ENCODE data around the gene LGALS8.

DNA sequence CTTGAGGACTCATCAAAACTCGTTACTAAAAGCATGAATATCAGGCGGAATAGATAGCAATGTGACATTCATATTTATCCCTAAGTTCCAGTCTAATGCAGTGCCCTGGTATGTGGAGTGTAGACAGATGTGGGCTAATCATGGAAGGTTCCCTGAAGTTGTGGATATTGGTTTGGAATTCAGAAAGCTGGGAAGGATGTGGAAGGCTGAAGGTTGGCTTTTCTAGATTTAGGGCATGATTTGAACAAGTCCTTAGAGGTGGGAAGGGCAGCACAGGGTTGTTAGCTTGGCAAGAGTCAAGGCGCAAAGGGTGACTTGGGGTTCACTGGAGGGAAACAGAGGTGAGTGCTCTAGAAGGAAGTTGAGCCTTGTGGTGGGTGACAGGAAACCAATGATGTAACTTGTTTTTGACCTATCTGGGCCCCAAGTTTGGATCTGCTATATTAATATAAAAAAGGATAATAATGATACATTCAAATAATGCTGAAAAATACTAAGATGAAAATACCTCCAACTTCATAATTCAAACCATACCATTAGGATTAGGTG, 21.9 kb downstream of the LGALS8 start:
- no peak for TF ChIP-seq YY1 (IDR thresholded peaks at IDR 0.05; ENCODE audit: insufficient read depth, insufficient read length)
- TF ChIP-seq SUZ12 (IDR thresholded peaks at IDR 0.05; ENCODE audit: extremely low read depth, insufficient read depth, insufficient read length) = no peak

Data from NT2/D1 (cell line).